Kidney epithelial cell (primary cell): ENCODE data around the gene C1QTNF1. TPM values are rescaled to one million over a fixed set of nuclear protein-coding genes. Genes with fewer than 3 reads are reported as not detected.
"Not testable (repeated sequence)": the region's sequence is repeated elsewhere in the genome, so short reads cannot be mapped to it uniquely, and the experiment has no call there.

Experiments
- DNase-seq: peaks from one replicate; pipeline ENCODE4 v3.0.0-alpha.2; 2010; ENCODE audit warnings: low read depth
- H3K27me3 ChIP-seq: 2 replicates; pipeline ENCODE4 v1.6.0; 2011; ENCODE audit warnings: low read length; ENCODE audit not compliant: control insufficient read depth, insufficient read depth
- H3K36me3 ChIP-seq: 2 replicates; pipeline ENCODE4 v1.5.1; 2011; ENCODE audit warnings: low read length; ENCODE audit not compliant: control insufficient read depth, insufficient read depth
- H3K4me3 ChIP-seq: 2 replicates; pipeline ENCODE4 v1.5.1; 2011; ENCODE audit warnings: low read depth, mild to moderate bottlenecking, control low read depth, low read length
- total RNA-seq: library from RNA; depleted of rRNA; stranded (reverse); fragments of >200 nt; gene quantifications from 2 replicates; pipeline ENCODE4 v1.2.3, GENCODE V29; 2015
- TF ChIP-seq, protein P1 (sequence below): IDR thresholded peaks from 2 replicates; pipeline ENCODE4 v1.5.1; 2011; ENCODE audit warnings: mild to moderate bottlenecking, moderate library complexity, low read length, control low read depth, inconsistent platforms; ENCODE audit not compliant: insufficient read depth, poor library complexity, severe bottlenecking

The C1QTNF1 gene
- total RNA-seq, 1 donor from 2014 or later: 4.6 TPM

DNA sequence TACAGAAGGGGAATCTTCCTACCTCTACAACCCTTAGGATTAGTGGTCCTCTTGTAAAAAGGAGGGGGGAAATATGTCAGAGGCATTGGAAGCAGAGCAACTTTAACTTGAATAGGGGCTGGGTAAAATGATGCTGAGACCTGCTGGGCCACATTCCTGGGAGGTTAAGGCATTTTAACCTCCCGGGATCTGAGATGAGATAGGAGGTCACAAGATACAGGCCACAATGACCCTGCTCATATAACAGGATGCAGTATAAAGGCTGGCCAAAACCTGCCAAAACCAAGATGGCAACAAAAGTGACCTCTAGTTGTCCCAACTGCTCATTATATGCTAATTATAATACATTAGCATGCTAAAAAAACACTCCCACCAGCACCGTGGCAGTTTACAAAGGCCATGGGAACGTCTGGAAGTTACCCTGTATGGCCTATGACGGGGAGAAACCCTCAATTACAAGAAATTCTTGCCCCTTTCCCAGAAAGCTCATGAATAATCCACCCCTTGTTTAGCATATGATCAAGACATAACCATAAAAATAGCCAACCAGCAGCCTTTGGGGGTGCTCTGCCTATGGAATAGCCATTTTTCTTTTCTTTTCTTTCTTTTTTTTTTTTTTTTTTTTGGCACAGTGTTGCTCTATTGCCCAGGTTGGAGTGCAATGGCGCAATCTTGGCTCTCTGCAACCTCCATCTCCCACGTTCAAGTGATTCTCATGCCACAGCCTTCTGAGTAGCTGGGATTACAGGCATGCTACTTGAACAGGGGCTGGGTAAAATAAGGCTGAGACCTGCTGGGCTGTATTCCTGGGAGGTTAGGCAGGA, 6.2 kb upstream of the C1QTNF1 start:
- H3K4me3 ChIP-seq: no peak overlapping the region
- peaks cover 20% of the 10 kb centered on the region for H3K27me3 ChIP-seq
- TF ChIP-seq, protein P1, sequence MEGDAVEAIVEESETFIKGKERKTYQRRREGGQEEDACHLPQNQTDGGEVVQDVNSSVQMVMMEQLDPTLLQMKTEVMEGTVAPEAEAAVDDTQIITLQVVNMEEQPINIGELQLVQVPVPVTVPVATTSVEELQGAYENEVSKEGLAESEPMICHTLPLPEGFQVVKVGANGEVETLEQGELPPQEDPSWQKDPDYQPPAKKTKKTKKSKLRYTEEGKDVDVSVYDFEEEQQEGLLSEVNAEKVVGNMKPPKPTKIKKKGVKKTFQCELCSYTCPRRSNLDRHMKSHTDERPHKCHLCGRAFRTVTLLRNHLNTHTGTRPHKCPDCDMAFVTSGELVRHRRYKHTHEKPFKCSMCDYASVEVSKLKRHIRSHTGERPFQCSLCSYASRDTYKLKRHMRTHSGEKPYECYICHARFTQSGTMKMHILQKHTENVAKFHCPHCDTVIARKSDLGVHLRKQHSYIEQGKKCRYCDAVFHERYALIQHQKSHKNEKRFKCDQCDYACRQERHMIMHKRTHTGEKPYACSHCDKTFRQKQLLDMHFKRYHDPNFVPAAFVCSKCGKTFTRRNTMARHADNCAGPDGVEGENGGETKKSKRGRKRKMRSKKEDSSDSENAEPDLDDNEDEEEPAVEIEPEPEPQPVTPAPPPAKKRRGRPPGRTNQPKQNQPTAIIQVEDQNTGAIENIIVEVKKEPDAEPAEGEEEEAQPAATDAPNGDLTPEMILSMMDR: no peak

DNA sequence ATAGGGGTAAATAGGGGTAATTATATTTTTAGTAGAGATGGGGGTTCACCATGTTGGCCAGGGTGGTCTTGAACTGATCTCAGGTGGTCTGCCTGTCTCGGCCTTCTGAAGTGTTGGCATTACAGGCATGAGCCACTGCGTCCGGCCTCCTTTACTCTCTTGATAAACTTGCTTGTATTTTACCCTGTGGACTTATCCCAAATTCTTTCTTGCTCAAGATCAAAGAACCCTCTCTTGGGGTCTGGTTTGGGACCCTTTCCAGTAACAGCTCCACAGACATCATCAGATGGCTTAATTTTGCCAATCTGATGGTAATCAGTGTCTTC, 5.6 kb upstream of the C1QTNF1 start:
- no peaks in the 10 kb centered on the region for H3K36me3 ChIP-seq
- no peak for DNase-seq
- H3K4me3 ChIP-seq: no peak overlapping the region
- TF ChIP-seq, protein P1: no peak
- H3K27me3 ChIP-seq: peaks cover 20% of the 10 kb centered on the region

More for the DNA sequence above, 6.2 kb upstream of the C1QTNF1 start:
- no peaks in the 10 kb centered on the region for H3K36me3 ChIP-seq
- DNase-seq: no peak

DNA sequence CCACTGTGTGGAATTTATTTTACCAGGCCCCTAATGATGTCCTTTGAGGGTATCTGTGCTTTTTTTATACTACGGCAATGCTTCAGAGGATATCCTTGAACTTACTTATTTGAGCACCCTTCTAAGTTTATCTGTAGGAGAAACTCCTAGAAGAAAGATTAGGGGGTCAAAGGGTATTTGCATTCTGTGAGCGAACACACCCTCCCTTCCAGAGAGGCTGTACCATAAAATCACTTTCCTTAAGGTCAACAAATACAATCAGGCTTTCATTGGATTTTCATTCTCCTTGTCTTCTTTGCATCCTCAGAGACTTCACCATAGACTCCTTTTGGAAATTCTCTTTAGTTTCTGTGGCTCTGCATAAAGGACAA, 4.7 kb upstream of the C1QTNF1 start:
- no peak for DNase-seq
- H3K36me3 ChIP-seq: no peaks in the 10 kb centered on the region
- no peak overlapping the region for H3K4me3 ChIP-seq
- TF ChIP-seq, protein P1: no peak
- H3K27me3 ChIP-seq: peaks cover 24% of the 10 kb centered on the region

DNA sequence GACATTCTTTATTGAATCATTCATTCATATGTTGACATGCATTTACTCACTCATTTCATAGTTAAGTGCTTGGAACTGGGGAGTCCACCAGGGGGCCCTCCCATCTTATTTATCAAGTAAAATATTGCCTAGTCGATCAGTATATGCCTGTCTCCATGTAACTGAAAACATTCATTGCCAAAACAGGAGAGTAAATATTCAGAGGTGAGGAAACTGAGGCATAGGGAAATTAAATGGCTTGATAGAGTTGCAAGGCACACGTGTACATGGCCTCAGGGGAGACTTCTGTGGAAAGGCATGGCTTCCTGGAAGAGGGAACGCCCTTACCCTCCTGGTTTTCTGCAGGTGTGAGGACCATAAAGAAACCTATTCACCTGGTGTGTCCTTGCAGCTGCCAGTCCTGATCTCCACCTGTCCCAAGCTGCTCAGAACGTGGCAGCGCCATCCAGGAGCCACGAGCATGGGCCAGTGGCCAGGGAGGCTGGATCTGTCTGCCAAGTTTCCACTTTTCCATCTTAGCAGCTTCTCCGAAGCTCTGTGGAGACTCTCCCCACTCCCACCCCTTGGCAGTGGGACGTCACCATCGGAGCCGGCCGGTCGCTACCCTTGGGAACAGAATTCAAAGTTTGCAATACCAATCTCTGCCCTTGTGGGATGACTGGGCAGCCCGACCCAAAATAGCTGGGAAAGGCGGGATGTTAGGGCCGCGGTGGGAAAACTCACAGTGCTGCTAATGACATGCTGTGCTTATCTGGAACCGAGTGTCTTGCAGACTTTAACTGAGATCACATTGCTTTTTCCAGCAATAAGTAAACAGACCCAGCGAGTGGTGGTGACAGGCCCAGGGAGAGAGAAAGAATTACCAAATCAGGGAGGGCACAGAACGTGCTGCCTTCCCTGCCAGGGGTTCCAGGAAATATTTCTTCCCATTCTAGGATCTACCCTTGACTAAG, 4.1 kb upstream of the C1QTNF1 start:
- Histone ChIP-seq H3K36me3 (no peaks in the 10 kb centered on the region), H3K27me3 (peaks cover 29% of the 10 kb centered on the region), H3K4me3 (no peak overlapping the region)
- DNase-seq: peak; percentile 35
- TF ChIP-seq, protein P1: peak; percentile 62

DNA sequence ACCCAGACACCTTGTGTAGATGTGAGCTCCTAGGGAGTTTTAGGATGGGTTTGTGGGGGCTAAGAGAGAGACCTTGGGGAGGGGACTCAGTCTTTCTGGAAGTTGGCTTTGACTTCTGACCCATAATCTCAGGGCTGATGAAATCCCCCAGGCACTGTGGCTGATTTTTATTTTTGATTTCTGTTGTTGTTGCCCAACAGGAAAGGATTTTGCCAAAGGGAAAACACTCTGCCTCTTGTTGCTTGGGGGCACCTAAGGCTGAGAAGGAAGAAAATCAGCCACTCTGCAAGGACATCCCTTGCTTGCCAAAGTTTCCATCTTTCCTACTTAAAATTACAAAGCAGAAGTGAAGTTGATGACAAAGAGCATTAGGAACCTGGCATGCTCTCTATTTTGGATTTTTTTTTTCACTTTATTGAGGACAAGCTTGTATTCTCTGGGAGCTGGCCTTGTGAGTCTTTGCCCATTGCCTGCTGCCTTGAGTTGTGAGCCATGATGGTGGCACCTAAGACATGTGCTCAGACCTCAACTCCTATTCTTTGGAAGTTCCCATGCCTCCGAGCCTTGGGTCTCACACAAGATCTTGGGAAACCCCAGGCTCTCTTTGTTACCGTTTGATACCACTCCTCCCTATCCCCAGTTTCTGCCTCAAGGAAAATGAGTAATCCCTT, 3.2 kb upstream of the C1QTNF1 start:
- TF ChIP-seq, protein P1: no peak
- no peak for DNase-seq
- no peaks in the 10 kb centered on the region for H3K36me3 ChIP-seq
- no peak overlapping the region for H3K4me3 ChIP-seq
- peaks cover 32% of the 10 kb centered on the region for H3K27me3 ChIP-seq

DNA sequence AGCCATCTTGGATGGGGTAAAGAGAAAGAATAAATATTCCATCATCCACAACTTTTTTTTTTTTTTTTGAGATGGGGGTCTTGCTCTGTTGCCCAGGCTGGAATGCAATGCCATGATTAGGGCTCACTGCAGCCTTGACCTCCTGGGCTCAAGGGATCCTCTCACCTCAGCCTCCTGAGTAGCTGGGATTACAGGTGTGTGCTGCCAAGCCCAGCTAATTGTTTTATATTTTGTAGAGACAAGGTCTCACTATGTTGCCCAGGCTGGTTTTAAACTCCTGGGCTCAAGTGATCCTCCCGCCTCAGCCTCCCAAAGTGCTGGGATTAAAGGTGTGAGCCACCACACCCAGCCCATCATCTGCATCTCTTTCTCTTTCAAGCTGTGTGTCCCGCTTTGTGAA, 2.0 kb upstream of the C1QTNF1 start:
- not testable (repeated sequence) for H3K4me3 ChIP-seq, DNase-seq, H3K36me3 ChIP-seq
- peaks cover 32% of the 10 kb centered on the region for H3K27me3 ChIP-seq
